Right ventricle myocardium superior (tissue), 1 donor: ENCODE data around the gene MTMR3. TPM values are rescaled to one million over a fixed set of nuclear protein-coding genes. Genes with fewer than 3 reads are reported as not detected.
"Not testable (repeated sequence)": the region's sequence is repeated elsewhere in the genome, so short reads cannot be mapped to it uniquely, and the experiment has no call there.

Experiments
- ATAC-seq: fragments of 200-7000 bp; cut with Tn5 transposase; one replicate; pipeline ENCODE4 v1.9.1; 2020; ENCODE audit warnings: mild to moderate bottlenecking; ENCODE audit not compliant: poor library complexity
- DNase-seq: peaks from one replicate; pipeline ENCODE4 v3.0.0-alpha.2; 2020
- intact Hi-C: fragments of 100-400 bp; cut with DNase I; formaldehyde crosslinking; loops from one replicate; pipeline ENCODE4 v1.11.2; 2022
- total RNA-seq: library from RNA; stranded (reverse); fragmentation: NEBNext Ultra II Directional; extraction: Animal tissue kit (Norgen Biotek cat#: 25700); gene quantifications from one replicate; pipeline ENCODE4 v1.2.1, GENCODE V29; 2021
- donor health status: DM: no; HTN: yes; CAD: no; lungs with severe emphysema.

MTMR3 gene
- total RNA-seq, 1 donor from 2014 or later, result 29.9 TPM

DNA sequence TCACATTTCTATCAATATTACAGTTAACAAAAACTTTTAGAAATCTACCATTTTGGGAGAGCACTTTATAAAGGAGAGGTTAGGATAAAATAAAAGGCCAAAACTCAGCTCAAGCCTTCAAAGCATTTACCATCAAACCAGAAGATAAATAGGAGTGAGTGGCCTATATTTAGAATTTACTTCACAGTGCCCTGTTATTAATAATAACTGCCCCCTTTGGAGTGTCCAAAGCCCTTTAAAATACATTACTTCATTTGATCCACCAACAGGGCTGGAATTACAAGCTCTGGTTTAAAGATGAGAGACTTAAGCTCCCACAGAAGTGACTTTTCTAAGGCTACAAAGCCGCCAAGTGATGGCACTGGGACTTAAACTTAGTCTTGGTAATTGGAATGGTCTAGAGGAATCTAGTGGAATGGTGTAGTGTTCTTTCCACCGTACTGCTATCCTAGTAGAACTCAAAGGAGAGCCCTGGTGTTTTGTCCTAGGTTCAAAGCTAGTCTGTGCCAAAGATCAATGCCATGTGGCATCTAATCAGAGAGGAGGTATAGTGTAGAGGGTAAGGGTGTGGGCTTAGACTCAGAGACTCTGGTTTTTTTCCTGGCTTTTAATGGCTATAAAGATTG lies 21.2 kb upstream of the MTMR3 start:
- ATAC-seq, result peak; percentile 72
- no peak for DNase-seq
- intact Hi-C loops, result no loop called here

GRCh38 chr22:29865572-29865971 lies 17.4 kb upstream of the MTMR3 start:
- intact Hi-C loops, DNase-seq, ATAC-seq: not testable (repeated sequence)

DNA sequence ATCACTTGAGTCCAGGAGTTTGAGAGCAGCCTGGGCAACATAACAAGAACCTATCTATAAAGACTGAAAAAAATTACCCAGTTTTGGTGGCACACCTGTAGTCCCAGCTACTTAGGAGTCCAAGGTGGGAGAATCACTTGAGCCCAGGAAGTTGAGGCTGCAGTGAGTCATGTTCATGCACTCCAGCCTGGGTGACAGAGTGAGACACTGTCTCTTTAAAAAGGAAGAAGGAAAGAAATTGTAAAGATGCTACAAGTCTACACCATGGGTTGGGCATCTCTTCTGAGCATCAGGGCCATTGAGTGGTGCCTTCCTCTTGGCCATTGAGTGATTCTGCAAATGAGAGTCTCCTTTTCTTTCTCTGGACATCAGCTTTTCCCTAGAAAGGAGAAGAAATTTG lies 15.7 kb upstream of the MTMR3 start:
- DNase-seq (no peak), ATAC-seq (no peak)
- intact Hi-C loops, result no loop called here

GRCh38 chr22:29867851-29868250 lies 15.1 kb upstream of the MTMR3 start:
- intact Hi-C loops, result no loop called here
- no peak for DNase-seq
- ATAC-seq, result no peak

GRCh38 chr22:29870574-29870973 lies 12.4 kb upstream of the MTMR3 start:
- intact Hi-C loops, result no loop called here
- no peak for ATAC-seq
- DNase-seq, result no peak

GRCh38 chr22:29871684-29872083 lies 11.3 kb upstream of the MTMR3 start:
- ATAC-seq, result peak; percentile 21

DNA sequence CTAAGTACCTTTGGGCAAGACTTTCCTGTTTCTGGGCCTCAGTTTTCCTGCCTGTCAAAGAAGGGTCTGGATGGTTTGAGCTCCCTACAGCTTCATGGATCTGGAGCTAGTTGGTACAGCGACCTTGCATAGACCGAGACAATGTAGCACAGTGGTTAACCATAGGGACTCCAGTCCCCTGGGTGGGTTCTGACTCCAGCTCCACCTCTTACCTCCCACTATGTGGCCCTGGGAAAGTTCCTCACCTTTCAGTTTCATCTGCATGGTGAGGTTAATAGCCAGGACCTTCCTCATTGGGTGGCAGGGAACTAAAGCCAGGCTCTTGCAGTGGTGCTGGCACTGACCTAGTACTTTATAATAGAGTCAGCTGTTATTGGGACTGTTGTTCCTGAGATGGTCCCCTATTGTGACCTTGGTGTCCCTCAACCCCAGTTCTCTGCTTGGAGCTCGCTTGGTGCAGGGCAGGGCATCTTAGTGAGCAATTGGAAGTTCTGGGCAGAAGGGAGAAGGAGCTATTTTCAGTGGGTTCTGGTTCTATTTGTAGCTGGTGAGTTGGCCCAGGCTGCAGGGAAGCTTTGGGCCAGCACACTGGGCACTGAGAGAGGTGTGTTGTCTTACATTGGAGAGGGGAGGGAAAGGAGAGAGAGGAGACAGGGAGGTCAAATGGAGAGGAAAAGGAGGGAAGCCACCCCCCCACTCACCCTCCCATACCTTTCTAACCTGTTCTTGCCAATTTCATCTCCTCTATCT lies 10.7 kb upstream of the MTMR3 start:
- DNase-seq (no peak), ATAC-seq (peak; percentile 88)
- intact Hi-C loops, result no loop called here

More at GRCh38 chr22:29871684-29872083, 11.3 kb upstream of the MTMR3 start:
- intact Hi-C loops, result no loop called here
- no peak for DNase-seq

DNA sequence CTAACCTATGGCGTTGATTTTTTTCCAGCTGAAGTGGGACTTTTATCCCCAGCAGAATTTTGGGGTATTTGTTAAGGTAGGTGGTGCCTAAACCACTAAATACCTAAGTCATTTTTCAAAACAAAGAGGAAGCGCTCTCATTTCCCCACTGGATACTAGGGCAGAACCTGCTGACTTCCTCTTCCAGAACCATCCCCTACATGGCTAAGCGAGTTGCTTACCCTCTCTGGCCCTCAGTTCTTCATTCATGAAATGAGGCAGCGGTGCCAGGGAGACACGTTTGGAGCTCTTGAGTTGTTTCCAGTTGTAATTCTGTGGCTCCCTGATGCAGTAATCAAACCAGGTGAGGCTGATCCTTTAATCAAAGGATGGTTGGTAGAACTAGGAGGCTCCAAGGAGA lies 10.0 kb upstream of the MTMR3 start:
- DNase-seq, result no peak
- intact Hi-C loops, result no loop called here
- ATAC-seq, result peak; percentile 24

GRCh38 chr22:29873943-29874342 lies 9.0 kb upstream of the MTMR3 start:
- ATAC-seq (no peak), DNase-seq (no peak)
- intact Hi-C loops, result no loop called here

GRCh38 chr22:29877620-29878019 lies 5.4 kb upstream of the MTMR3 start:
- intact Hi-C loops, result no loop called here
- ATAC-seq (no peak), DNase-seq (no peak)

DNA sequence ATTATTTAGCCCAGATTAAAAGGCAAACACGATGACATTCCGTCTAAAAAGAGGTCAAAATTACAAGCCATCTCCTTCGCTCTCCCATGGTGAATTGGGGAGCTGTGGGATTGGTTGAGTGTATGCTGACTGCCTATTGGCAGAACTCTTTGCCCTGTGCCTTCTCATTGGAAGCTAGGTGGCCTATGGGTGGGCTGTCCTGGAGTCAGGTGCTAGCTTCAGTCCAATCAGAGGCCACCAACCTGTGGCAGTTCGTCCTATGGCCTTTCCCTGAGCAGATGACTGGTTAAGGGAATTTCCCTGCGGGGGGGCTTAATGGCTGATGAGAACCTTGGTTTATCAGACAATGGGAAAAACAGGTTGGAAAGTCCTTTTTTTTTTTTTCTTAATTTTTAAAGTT lies 3.2 kb upstream of the MTMR3 start:
- intact Hi-C loops, result no loop called here
- no peak for ATAC-seq
- DNase-seq, result no peak

DNA sequence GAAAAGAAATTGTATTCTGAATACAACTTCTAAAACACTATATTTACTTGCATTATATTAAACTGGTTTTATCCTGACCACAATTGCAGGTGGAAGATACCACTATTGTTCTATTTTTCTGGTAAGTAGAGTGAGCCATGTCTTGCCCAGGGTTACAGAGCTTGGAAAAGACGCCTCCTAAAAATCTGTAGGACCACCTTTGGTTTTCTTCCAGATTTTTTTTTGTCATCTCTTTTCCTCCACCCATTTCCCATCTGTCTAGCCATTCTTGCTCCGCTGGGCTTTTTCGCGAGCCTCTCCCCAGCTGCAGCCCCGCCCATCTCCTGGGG lies 294 bp upstream of the MTMR3 start:
- intact Hi-C loops, result no loop called here
- ATAC-seq (no peak), DNase-seq (no peak)

DNA sequence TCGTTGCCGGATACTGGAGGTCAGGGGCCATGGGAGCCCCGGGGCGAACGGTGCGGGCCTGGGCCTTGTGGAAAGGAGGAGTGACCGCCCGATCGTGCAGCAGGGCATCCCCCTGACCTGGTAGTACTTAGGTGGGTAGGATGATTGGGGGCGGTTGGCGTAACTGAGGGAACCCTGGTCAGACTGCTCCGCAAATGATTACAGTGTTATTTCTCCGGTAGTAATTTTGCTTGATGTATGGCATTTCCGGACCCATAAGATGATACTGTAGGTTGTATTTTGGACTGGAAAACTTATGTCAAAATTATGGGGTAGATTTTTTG lies 762 bp downstream of the MTMR3 start:
- ATAC-seq (no peak), DNase-seq (no peak)
- intact Hi-C loops, result no loop called here

DNA sequence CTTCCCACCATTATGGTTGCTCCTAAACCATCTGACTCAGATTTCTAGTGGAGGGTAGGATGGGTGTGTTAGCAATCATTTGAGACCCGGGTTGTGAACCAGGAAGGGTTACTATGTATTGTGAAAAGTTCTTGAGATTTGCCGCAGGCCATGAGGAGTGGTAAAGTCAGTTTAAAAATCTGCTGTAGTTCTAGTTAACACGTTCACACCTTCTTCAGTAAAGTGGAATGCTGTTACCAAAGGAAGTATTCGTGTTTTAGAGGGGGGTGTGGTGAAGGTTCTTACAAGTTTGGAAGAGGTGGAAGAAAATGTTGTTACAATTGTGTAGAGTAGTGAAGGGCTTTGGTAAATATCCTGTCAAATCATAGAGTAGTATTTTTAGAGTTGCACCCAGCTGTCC lies 2.6 kb downstream of the MTMR3 start:
- ATAC-seq (no peak), DNase-seq (no peak)

GRCh38 chr22:29886596-29886995 lies 3.6 kb downstream of the MTMR3 start:
- ATAC-seq (no peak), DNase-seq (no peak)
- intact Hi-C loops, result no loop called here

More for the DNA sequence above, 2.6 kb downstream of the MTMR3 start:
- intact Hi-C loops, result no loop called here

GRCh38 chr22:29887358-29887757 lies 4.4 kb downstream of the MTMR3 start:
- intact Hi-C loops, result no loop called here
- DNase-seq, result no peak
- no peak for ATAC-seq

DNA sequence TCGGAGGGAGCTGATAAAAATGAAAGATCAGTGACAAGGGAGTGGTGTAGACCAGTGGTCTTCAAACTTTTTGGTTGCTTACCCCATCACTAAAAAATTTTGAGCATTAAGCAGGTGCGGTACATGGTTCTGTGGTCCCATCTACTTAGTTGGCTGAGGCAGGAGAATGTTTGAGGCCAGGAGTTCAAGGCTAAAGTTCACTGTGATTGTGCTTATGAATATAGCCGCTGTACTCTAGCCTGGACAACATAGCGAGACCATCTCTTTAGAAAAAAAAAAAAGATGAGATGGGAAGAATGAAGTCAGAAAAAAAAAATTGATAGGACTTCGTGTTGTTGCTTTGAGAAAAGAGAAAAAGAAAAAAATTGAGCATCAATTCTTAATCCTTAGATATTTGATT lies 7.8 kb downstream of the MTMR3 start:
- ATAC-seq (no peak), DNase-seq (no peak)
- intact Hi-C loops, result no loop called here

DNA sequence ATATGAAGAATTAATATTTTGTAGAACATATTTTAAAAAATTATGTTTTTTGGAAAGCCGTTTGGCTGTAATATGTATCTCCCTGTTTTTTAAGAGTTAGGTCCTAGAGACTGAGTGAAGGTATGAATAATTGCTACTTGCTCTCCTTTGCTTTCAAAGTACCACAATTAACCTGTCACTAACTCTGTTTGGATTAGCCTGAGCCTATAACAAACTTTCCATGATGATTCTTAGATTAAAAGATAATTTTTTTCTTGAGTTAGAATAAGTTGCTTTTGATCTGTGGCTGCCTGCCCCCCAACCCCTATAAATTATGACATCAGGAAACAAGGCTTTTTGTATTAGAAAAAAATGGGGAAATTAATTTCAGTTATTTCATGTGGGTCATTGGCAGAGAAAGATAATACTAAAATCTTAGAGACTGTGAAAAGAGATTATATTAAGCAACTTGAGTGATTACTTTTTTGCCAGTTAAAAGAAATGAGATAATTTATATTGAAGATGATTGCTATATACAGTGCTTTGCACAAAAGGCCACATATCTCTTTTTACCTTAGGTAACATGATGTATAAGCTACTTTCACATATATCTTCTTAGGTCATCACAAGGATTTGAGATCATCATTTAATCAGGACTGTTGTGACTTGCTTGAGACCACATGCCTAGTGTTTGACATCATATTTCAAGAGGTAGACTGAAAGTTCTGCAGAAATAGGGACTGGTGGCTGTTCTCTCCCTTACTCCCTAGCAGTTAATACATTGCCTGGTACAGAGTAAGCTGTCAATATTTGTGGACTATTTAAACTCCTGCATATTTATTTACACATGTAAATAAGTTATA lies 9.6 kb downstream of the MTMR3 start:
- intact Hi-C loops, result no loop called here
- ATAC-seq, result no peak
- DNase-seq, result no peak

GRCh38 chr22:29901354-29901753 lies 18.4 kb downstream of the MTMR3 start:
- intact Hi-C loops, result no loop called here
- DNase-seq (no peak), ATAC-seq (no peak)

- no peak for ATAC-seq
- intact Hi-C loops, result no loop called here
- DNase-seq, result no peak
These were observed 20.4 kb downstream of the MTMR3 start for GRCh38 chr22:29903371-29903770.
